Lung (tissue), 12 donors: ENCODE measurements around the gene FCRLA. TPM values are rescaled to one million over a fixed set of nuclear protein-coding genes. Genes with fewer than 3 reads are reported as not detected.
"Not testable (repeated sequence)": the region's sequence is repeated elsewhere in the genome, so short reads cannot be mapped to it uniquely, and the experiment has no call there.

ENCODE experiments used
- ATAC-seq: fragments of 200-7000 bp; cut with Tn5 transposase; one replicate; pipeline ENCODE4 v1.9.1; 2020; ENCODE audit warnings: moderate number of reproducible peaks; ENCODE audit not compliant: insufficient read depth, low FRiP score
- DNase-seq, 3 donors: peaks; one replicate each; pipeline ENCODE4 v3.0.0-alpha.2; 2013 to 2017
- H3K27ac ChIP-seq, 2 donors: one replicate each; pipeline ENCODE4 v1.5.1; 2013; ENCODE audit warnings: mild to moderate bottlenecking in 2 of 2, moderate library complexity in 2 of 2, control low read depth in 1 of 2, inconsistent platforms in 1 of 2, low read depth in 1 of 2, low read length in 1 of 2
- H3K27me3 ChIP-seq, 3 donors: one replicate each; pipeline ENCODE4 v1.5.1; 2013; ENCODE audit warnings: low read length in 2 of 3; ENCODE audit not compliant: control insufficient read depth in 3 of 3, insufficient read depth in 3 of 3
- H3K36me3 ChIP-seq, 4 donors: one replicate each; pipeline ENCODE4 v1.5.1; 2013; ENCODE audit warnings: low read length in 4 of 4, mild to moderate bottlenecking in 1 of 4, moderate library complexity in 1 of 4; ENCODE audit not compliant: control insufficient read depth in 4 of 4, insufficient read depth in 4 of 4
- H3K4me1 ChIP-seq, 5 donors: one replicate each; pipeline ENCODE4 v1.5.1; 2013; ENCODE audit warnings: low read length in 5 of 5, mild to moderate bottlenecking in 2 of 5, moderate library complexity in 1 of 5; ENCODE audit not compliant: control insufficient read depth in 5 of 5, insufficient read depth in 5 of 5
- H3K4me3 ChIP-seq: one replicate; pipeline ENCODE4 v1.5.1; 2013; ENCODE audit warnings: mild to moderate bottlenecking, control low read depth, moderate library complexity
- H3K9ac ChIP-seq, 2 donors: one replicate each; pipeline ENCODE4 v1.5.1; 2013; ENCODE audit warnings: low read length in 2 of 2, control low read depth in 1 of 2; ENCODE audit not compliant: insufficient read depth in 1 of 2
- H3K9me3 ChIP-seq, 4 donors: one replicate each; pipeline ENCODE4 v1.5.1; 2013; ENCODE audit warnings: low read length in 3 of 4, mild to moderate bottlenecking in 1 of 4, moderate library complexity in 1 of 4; ENCODE audit not compliant: control insufficient read depth in 4 of 4, insufficient read depth in 3 of 4
- WGBS, 2 donors: extraction: QIAGEN DNeasy Blood & Tissue Kit; methylation state at CpG; one replicate each; pipeline ENCODE4 v1.1.7; 2013; 5-methylcytosine and 5-hydroxymethylcytosine counted together
- polyA plus RNA-seq, 2 donors: library from polyadenylated mRNA; stranded (reverse); fragments of 200-250 nt; gene quantifications; one replicate each; pipeline ENCODE4 v1.2.1, GENCODE V29; 2013
- total RNA-seq, 2 donors: library from RNA; depleted of rRNA in 1 of 2; stranded (reverse); fragments of >200 nt in 1 of 2; gene quantifications; one replicate each; pipeline ENCODE4 v1.2.1, GENCODE V29; 2014 to 2021
- TF ChIP-seq, protein P1 (sequence below): IDR thresholded peaks from 2 replicates; pipeline ENCODE4 v1.5.1; 2012; ENCODE audit warnings: mild to moderate bottlenecking; ENCODE audit errors: control extremely low read depth, extremely low read depth
- donor health status: control.
- donor health status: control.
- donor health status: Bipolar disorder and iron deficiency.
- donor health status: healthy.
- donor health status: DM: yes; HTN: yes; CAD: no.

FCRLA gene
- total and polyA plus RNA-seq, 4 donors, result 0.14 to 3.9 (median 0.73) TPM

DNA sequence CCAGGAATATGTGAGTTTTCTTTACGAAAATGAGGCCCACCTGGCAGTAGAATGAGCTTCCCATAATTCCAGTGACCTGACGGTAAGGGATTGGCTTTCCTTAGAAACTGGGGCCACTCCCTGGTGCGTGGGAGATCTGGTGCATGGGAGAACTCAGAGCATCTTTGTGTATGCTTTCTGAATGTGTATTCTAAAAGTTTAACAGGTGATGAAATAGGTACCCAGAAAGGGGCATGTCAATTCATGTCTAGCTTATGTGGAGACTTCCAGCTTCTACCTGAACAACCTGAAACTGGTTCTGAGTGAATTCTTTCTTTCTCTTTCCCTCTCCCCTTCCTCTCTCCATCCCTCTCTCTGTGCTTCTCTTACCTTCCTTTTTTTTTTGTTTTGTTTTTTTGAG lies 15.2 kb upstream of the FCRLA start:
- Histone ChIP-seq H3K4me1 (no peaks in the 10 kb centered on the region), H3K9ac (no peak overlapping the region), H3K27me3 (no peaks in the 10 kb centered on the region), H3K9me3 (peaks cover 0 to 4% (median 0%) of the 10 kb centered on the region in 4 donors), H3K36me3 (no peaks in the 10 kb centered on the region), H3K4me3 (no peak overlapping the region), H3K27ac (no peak overlapping the region)
- TF ChIP-seq, protein P1, sequence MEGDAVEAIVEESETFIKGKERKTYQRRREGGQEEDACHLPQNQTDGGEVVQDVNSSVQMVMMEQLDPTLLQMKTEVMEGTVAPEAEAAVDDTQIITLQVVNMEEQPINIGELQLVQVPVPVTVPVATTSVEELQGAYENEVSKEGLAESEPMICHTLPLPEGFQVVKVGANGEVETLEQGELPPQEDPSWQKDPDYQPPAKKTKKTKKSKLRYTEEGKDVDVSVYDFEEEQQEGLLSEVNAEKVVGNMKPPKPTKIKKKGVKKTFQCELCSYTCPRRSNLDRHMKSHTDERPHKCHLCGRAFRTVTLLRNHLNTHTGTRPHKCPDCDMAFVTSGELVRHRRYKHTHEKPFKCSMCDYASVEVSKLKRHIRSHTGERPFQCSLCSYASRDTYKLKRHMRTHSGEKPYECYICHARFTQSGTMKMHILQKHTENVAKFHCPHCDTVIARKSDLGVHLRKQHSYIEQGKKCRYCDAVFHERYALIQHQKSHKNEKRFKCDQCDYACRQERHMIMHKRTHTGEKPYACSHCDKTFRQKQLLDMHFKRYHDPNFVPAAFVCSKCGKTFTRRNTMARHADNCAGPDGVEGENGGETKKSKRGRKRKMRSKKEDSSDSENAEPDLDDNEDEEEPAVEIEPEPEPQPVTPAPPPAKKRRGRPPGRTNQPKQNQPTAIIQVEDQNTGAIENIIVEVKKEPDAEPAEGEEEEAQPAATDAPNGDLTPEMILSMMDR, result no peak
- ATAC-seq, result no peak
- WGBS, 2 donors, result 84 to 89% methylated on average over 3 of the region's 3 CpGs
- no peak for DNase-seq

- not testable (repeated sequence) for H3K4me1 ChIP-seq, H3K27me3 ChIP-seq, H3K36me3 ChIP-seq, H3K4me3 ChIP-seq, H3K9me3 ChIP-seq, H3K9ac ChIP-seq, H3K27ac ChIP-seq, ATAC-seq, DNase-seq
- WGBS, 2 donors, result 91 to 93% methylated on average over 14 of the region's 14 CpGs
Measured at GRCh38 chr1:161693020-161693712, 13.9 kb upstream of the FCRLA start.

DNA sequence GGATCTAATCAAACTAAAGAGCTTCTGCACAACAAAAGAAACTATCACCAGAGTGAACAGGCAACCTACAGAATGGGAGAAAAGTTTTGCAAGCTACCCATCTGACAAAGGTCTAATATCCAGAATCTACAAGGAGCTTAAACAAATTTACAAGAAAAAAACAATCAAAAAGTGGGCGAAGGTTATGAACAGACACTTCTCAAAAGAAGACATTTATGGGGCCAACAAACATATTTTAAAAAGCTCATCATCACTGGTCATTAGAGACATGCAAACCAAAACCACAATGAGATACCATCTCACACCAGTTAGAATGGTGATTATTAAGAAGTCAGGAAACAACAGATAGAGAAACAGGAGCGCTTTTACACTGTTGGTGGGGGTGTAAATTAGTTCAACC lies 8.7 kb upstream of the FCRLA start:
- not testable (repeated sequence) for H3K4me3 ChIP-seq, H3K36me3 ChIP-seq, DNase-seq, H3K4me1 ChIP-seq, H3K27ac ChIP-seq, ATAC-seq, H3K9me3 ChIP-seq, H3K9ac ChIP-seq, H3K27me3 ChIP-seq
- WGBS, 2 donors, result 91 to 95% methylated on average over 2 of the region's 2 CpGs

- H3K27ac ChIP-seq, result no peak overlapping the region
- DNase-seq, result peak in 2 of 3 donors; percentile 17 to 24
- no peaks in the 10 kb centered on the region for H3K4me1 ChIP-seq
- TF ChIP-seq, protein P1, result no peak
- H3K36me3 ChIP-seq, result no peaks in the 10 kb centered on the region
- no peak for ATAC-seq
- no peaks in the 10 kb centered on the region for H3K9me3 ChIP-seq
- 70 to 87% methylated on average over 8 of the region's 8 CpGs for WGBS, 2 donors
- H3K27me3 ChIP-seq, result peaks cover 0 to 3% (median 0%) of the 10 kb centered on the region in 3 donors
- no peak overlapping the region for H3K4me3 ChIP-seq
- no peak overlapping the region for H3K9ac ChIP-seq
Measured at GRCh38 chr1:161702250-161702649, 4.8 kb upstream of the FCRLA start.
